ENCODE measurements around the gene CEP85. TPM values are rescaled to one million over a fixed set of nuclear protein-coding genes. Genes with fewer than 3 reads are reported as not detected.
A peak's percentile ranks its signal among the peaks of the same experiment; 100 is the strongest.

Gene CEP85
- total RNA-seq, 1 experiment from 2014 or later: 37.2 TPM

DNA sequence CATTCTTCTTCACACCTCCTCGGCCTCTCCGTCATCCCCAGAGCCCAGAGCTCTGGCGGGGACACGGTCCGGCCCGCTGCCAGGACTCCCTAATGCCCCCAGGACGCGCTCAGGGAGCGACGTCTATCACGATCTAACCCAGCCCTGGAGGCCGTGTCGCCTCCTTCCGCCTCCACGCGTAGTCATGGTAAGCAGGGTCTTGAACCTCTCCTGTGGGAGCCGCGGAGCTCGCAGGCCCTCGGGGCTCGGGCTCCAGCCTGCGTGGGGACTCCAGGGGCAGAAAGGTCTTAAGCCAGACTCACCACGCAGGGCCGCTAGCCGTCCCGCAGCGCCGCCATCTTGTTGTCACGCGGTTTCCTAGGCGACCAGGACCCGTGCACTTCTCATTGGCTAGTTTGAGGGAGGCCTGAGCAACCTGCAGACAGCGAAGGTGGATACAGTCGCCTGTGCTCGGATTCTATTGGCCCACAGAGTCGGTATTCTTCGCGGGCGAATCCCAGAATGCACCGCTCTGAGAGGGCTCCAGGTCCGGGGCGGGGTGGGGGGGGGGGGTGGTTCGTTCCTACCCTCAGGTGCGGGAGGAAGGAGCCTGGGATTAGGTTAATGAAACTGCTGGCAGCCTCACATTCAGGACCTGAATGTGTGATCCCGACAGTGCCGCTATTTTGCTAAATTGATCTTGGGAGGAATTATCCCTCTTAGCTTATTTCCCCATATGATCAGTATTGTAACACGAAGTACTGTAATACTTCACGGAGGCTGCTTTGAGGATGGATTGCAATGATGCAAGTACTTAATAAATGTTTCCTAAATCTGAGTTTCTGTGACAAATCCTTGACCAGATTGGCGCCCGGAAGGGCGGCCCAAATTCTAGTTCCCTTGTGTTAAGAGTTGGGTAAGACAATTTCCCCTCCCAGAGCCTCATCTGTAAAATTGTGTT is 72.6 kb downstream of the CEP85 start, which contains the start of gene UBXN11:
TSS of gene UBXN11 (minus strand) at position 347 of the 940 bp plus-strand sequence. CDS start 3,753 bp downstream, outside the sequence.
- Histone ChIP-seq H3K9ac (ENCODE audit: low read length) (peak within 1 kb of the TSS; percentile 89), H3K79me2 (ENCODE audit: insufficient read depth, low read length) (peaks cover 12% of the 10 kb centered on the region), H4K20me1 (ENCODE audit: insufficient read depth) (no peaks in the 10 kb centered on the region), H3K36me3 (ENCODE audit: control insufficient read depth in 1 of 2, insufficient read depth in 2 of 2, low read length in 2 of 2) (no peaks in the 10 kb centered on the region), H3K4me2 (ENCODE audit: low read length) (peak within 1 kb of the TSS; percentile 100), H3K4me3 (replicated peaks in 1 of 2; ENCODE audit: low read depth in 1 of 2, low read length in 2 of 2) (peak within 1 kb of the TSS; percentile 79 to 91), H3K9me3 (ENCODE audit: control insufficient read depth in 1 of 2, insufficient read depth in 1 of 2, low read depth in 1 of 2, low read length in 2 of 2) (no peaks in the 10 kb centered on the region), H3K4me1 (ENCODE audit: control insufficient read depth in 1 of 2, insufficient read depth in 2 of 2, low read length in 2 of 2) (peaks cover 9 to 38% of the 10 kb centered on the region in 2 experiments; a peak in 3 of 4 replicates), H3K27ac (ENCODE audit: low read depth, low read length) (peak within 1 kb of the TSS; percentile 28), H3K9me2 (ENCODE audit: insufficient read depth) (no peaks in the 10 kb centered on the region), H2AFZ (ENCODE audit: low read depth, low read length, poor library complexity, severe bottlenecking) (peak within 1 kb of the TSS; percentile 71), H3K27me3 (ENCODE audit: insufficient read depth, low read length) (no peaks in the 10 kb centered on the region)
- ChIA-PET POLR2A (no interaction called here), CTCF (interaction anchor here (1.2 to 2.7 kb wide), 2 partner anchors 15 to 31 kb away, joined by 4 to 10 read pairs; no protein-coding TSS in a partner anchor), RAD21 (ENCODE audit: low non-redundant PET in 1 of 2, low total read pairs in 2 of 2, uncharacterized antibody in 2 of 2, unreplicated experiment in 2 of 2) (no interaction called here)
- peak; percentile 94 for DNase-seq (ENCODE audit: low read depth, low spot score)
- ATAC-seq: peak; percentile 99
- BruUV-seq (replicated peaks): TSS peak; percentile 99
- intact Hi-C loops (cut with micrococcal nuclease): no loop called here
- TF ChIP-seq EGR1 (IDR thresholded peaks at IDR 0.05; ENCODE audit: low read depth) (no peak), SIN3A (IDR thresholded peaks at IDR 0.05; ENCODE audit: low read depth) (peak; percentile 86), POLR2AphosphoS5 (IDR thresholded peaks at IDR 0.05; ENCODE audit: low read depth, low read length) (peak; percentile 73), TCF7L2 (IDR thresholded peaks at IDR 0.05; ENCODE audit: borderline replicate concordance, extremely low read depth, insufficient read depth, insufficient read length) (no peak), CBX3 (IDR thresholded peaks at IDR 0.05; ENCODE audit: low read depth) (no peak), YY1 (IDR thresholded peaks at IDR 0.05; ENCODE audit: extremely low read depth, insufficient replicate concordance, low read depth, low read length) (peak; percentile 96), CEBPB (IDR thresholded peaks at IDR 0.05; ENCODE audit: low read depth) (no peak), SP1 (IDR thresholded peaks at IDR 0.05; ENCODE audit: low read depth) (peak; percentile 76), RAD21 (IDR thresholded peaks at IDR 0.05; ENCODE audit: low read depth) (no peak), ZFX (IDR thresholded peaks at IDR 0.05) (peak; percentile 51; the same call in 1 of the 2 replicates), FOSL1 (IDR thresholded peaks at IDR 0.05; ENCODE audit: low read depth) (no peak), ZNF274 (IDR thresholded peaks at IDR 0.05; ENCODE audit: low read depth, low read length) (no peak), POLR2A (IDR thresholded peaks at IDR 0.05; ENCODE audit: borderline replicate concordance, extremely low read depth, insufficient read depth, insufficient read length) (peak; percentile 66)
- TF ChIP-seq, protein P1, sequence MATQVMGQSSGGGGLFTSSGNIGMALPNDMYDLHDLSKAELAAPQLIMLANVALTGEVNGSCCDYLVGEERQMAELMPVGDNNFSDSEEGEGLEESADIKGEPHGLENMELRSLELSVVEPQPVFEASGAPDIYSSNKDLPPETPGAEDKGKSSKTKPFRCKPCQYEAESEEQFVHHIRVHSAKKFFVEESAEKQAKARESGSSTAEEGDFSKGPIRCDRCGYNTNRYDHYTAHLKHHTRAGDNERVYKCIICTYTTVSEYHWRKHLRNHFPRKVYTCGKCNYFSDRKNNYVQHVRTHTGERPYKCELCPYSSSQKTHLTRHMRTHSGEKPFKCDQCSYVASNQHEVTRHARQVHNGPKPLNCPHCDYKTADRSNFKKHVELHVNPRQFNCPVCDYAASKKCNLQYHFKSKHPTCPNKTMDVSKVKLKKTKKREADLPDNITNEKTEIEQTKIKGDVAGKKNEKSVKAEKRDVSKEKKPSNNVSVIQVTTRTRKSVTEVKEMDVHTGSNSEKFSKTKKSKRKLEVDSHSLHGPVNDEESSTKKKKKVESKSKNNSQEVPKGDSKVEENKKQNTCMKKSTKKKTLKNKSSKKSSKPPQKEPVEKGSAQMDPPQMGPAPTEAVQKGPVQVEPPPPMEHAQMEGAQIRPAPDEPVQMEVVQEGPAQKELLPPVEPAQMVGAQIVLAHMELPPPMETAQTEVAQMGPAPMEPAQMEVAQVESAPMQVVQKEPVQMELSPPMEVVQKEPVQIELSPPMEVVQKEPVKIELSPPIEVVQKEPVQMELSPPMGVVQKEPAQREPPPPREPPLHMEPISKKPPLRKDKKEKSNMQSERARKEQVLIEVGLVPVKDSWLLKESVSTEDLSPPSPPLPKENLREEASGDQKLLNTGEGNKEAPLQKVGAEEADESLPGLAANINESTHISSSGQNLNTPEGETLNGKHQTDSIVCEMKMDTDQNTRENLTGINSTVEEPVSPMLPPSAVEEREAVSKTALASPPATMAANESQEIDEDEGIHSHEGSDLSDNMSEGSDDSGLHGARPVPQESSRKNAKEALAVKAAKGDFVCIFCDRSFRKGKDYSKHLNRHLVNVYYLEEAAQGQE (IDR thresholded peaks at IDR 0.05; ENCODE audit: low read depth): no peak
- TF ChIP-seq, protein P2, sequence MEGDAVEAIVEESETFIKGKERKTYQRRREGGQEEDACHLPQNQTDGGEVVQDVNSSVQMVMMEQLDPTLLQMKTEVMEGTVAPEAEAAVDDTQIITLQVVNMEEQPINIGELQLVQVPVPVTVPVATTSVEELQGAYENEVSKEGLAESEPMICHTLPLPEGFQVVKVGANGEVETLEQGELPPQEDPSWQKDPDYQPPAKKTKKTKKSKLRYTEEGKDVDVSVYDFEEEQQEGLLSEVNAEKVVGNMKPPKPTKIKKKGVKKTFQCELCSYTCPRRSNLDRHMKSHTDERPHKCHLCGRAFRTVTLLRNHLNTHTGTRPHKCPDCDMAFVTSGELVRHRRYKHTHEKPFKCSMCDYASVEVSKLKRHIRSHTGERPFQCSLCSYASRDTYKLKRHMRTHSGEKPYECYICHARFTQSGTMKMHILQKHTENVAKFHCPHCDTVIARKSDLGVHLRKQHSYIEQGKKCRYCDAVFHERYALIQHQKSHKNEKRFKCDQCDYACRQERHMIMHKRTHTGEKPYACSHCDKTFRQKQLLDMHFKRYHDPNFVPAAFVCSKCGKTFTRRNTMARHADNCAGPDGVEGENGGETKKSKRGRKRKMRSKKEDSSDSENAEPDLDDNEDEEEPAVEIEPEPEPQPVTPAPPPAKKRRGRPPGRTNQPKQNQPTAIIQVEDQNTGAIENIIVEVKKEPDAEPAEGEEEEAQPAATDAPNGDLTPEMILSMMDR (IDR thresholded peaks at IDR 0.05 in 2 of 3, conservative IDR thresholded peaks at IDR 0.05 in 1 of 3; ENCODE audit: borderline replicate concordance in 1 of 3, insufficient read depth in 1 of 3, low read depth in 2 of 3, low read length in 2 of 3): no peak
- TF ChIP-seq, protein P3, sequence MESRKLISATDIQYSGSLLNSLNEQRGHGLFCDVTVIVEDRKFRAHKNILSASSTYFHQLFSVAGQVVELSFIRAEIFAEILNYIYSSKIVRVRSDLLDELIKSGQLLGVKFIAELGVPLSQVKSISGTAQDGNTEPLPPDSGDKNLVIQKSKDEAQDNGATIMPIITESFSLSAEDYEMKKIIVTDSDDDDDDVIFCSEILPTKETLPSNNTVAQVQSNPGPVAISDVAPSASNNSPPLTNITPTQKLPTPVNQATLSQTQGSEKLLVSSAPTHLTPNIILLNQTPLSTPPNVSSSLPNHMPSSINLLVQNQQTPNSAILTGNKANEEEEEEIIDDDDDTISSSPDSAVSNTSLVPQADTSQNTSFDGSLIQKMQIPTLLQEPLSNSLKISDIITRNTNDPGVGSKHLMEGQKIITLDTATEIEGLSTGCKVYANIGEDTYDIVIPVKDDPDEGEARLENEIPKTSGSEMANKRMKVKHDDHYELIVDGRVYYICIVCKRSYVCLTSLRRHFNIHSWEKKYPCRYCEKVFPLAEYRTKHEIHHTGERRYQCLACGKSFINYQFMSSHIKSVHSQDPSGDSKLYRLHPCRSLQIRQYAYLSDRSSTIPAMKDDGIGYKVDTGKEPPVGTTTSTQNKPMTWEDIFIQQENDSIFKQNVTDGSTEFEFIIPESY (IDR thresholded peaks at IDR 0.05; ENCODE audit: extremely low read depth, insufficient replicate concordance, low read length): no peak
- TF ChIP-seq, protein P4, sequence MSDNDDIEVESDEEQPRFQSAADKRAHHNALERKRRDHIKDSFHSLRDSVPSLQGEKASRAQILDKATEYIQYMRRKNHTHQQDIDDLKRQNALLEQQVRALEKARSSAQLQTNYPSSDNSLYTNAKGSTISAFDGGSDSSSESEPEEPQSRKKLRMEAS (IDR thresholded peaks at IDR 0.05): peak; percentile 65; the same call in 1 of the 2 replicates
